Activated CD4-positive, alpha-beta T cell treated with anti-CD3 and anti-CD28 coated beads, Interleukin-2, amount 50 U/mL, for 1 hour (primary cell): ENCODE data around the gene KIAA1328.

ENCODE experiments used
- DNase-seq: peaks from one replicate; pipeline ENCODE4 v3.0.0-alpha.2; 2020

Gene KIAA1328

GRCh38 chr18:37259711-37260110 lies 430.8 kb downstream of the KIAA1328 start:
- DNase-seq = no peak

- no peak for DNase-seq
These were observed 431.6 kb downstream of the KIAA1328 start for GRCh38 chr18:37260367-37261093.

GRCh38 chr18:37261246-37261840 lies 432.4 kb downstream of the KIAA1328 start:
- no peak for DNase-seq

GRCh38 chr18:37261988-37262387 lies 433.1 kb downstream of the KIAA1328 start:
- DNase-seq = no peak

- DNase-seq = no peak
These were observed 436.0 kb downstream of the KIAA1328 start for GRCh38 chr18:37264956-37265355.

- no peak for DNase-seq
These were observed 436.5 kb downstream of the KIAA1328 start for GRCh38 chr18:37265382-37265781.

- DNase-seq = no peak
These were observed 437.4 kb downstream of the KIAA1328 start for GRCh38 chr18:37266290-37266689.

- peak; percentile 10 for DNase-seq
These were observed 441.2 kb downstream of the KIAA1328 start for GRCh38 chr18:37270038-37270665.

GRCh38 chr18:37270666-37271052 lies 441.7 kb downstream of the KIAA1328 start:
- no peak for DNase-seq

- no peak for DNase-seq
These were observed 443.3 kb downstream of the KIAA1328 start for GRCh38 chr18:37272226-37272625.

- no peak for DNase-seq
These were observed 443.9 kb downstream of the KIAA1328 start for GRCh38 chr18:37272841-37273240.

- no peak for DNase-seq
These were observed 445.6 kb downstream of the KIAA1328 start for GRCh38 chr18:37274309-37275236.

GRCh38 chr18:37275237-37275741 lies 446.4 kb downstream of the KIAA1328 start:
- DNase-seq = no peak

GRCh38 chr18:37276111-37276890 lies 447.4 kb downstream of the KIAA1328 start:
- DNase-seq = no peak

- DNase-seq = no peak
These were observed 448.9 kb downstream of the KIAA1328 start for GRCh38 chr18:37277804-37278203.
